ENCODE results near the gene TGFB2. TPM values are rescaled to one million over a fixed set of nuclear protein-coding genes. Genes with fewer than 3 reads are reported as not detected.

TGFB2 gene
- total and polyA plus RNA-seq, 4 donors = 0.21 to 0.75 (median 0.41) TPM

- TF ChIP-seq RXRA (IDR thresholded peaks at IDR 0.05) = no peak
- no peak for TF ChIP-seq REST (IDR thresholded peaks at IDR 0.05)
- no peak for TF ChIP-seq MAX (IDR thresholded peaks at IDR 0.05)
- TF ChIP-seq ATF3 (IDR thresholded peaks at IDR 0.05) = no peak
- TF ChIP-seq HNF4G (IDR thresholded peaks at IDR 0.05) = no peak
- no peak for TF ChIP-seq RAD21 (IDR thresholded peaks at IDR 0.05)
Observed at GRCh38 chr1:218298398-218298797, 46.7 kb upstream of the TGFB2 start (continued).

- no peak for DNase-seq (ENCODE audit: low spot score)
- H3K36me3 ChIP-seq (ENCODE audit: control insufficient read depth in 4 of 4, insufficient read depth in 3 of 4, low read depth in 1 of 4, low read length in 3 of 4) = peaks cover 0 to 6% (median 3%) of the 10 kb centered on the region in 4 donors
- no peak overlapping the region for H3K4me3 ChIP-seq (ENCODE audit: low read depth in 1 of 3, low read length in 3 of 3)
Observed at GRCh38 chr1:218299416-218299815, 45.7 kb upstream of the TGFB2 start.

GRCh38 chr1:218301217-218301616 lies 43.9 kb upstream of the TGFB2 start:
- Histone ChIP-seq H3K4me1 (ENCODE audit: control insufficient read depth in 4 of 4, insufficient read depth in 4 of 4, low read length in 3 of 4) (no peaks in the 10 kb centered on the region), H3K27me3 (ENCODE audit: control insufficient read depth in 4 of 4, insufficient read depth in 4 of 4, low read length in 3 of 4) (no peaks in the 10 kb centered on the region), H3K9ac (ENCODE audit: low read depth in 1 of 2, low read length in 2 of 2) (no peak overlapping the region), H3K4me3 (ENCODE audit: low read depth in 1 of 3, low read length in 3 of 3) (no peak overlapping the region), H3K9me3 (ENCODE audit: control insufficient read depth in 4 of 4, low read length in 3 of 4) (no peaks in the 10 kb centered on the region), H3K36me3 (ENCODE audit: control insufficient read depth in 4 of 4, insufficient read depth in 3 of 4, low read depth in 1 of 4, low read length in 3 of 4) (peaks cover 0 to 14% (median 4%) of the 10 kb centered on the region in 4 donors), H3K27ac (ENCODE audit: low read depth in 1 of 2, low read length in 2 of 2) (no peak overlapping the region)
- WGBS = 99% methylated on average over 1 of the region's 1 CpG
- no peak for DNase-seq (ENCODE audit: low spot score)
- TF ChIP-seq ZBTB33 (IDR thresholded peaks at IDR 0.05) = no peak
- TF ChIP-seq NR2F2 (IDR thresholded peaks at IDR 0.05) = no peak
- no peak for TF ChIP-seq CTCF (IDR thresholded peaks at IDR 0.05; ENCODE audit: low read depth, low read length, missing input control)
- TF ChIP-seq MAX (IDR thresholded peaks at IDR 0.05) = no peak
- TF ChIP-seq GABPA (IDR thresholded peaks at IDR 0.05 in 1 of 2, conservative IDR thresholded peaks at IDR 0.05 in 1 of 2) = no peak
- TF ChIP-seq SP1 (IDR thresholded peaks at IDR 0.05) = no peak
- no peak for TF ChIP-seq REST (IDR thresholded peaks at IDR 0.05)

More at GRCh38 chr1:218299416-218299815, 45.7 kb upstream of the TGFB2 start:
- H3K9me3 ChIP-seq (ENCODE audit: control insufficient read depth in 4 of 4, low read length in 3 of 4) = no peaks in the 10 kb centered on the region
- TF ChIP-seq HNF4A (conservative IDR thresholded peaks at IDR 0.05) (no peak), RAD21 (IDR thresholded peaks at IDR 0.05) (peak; percentile 36 to 67)
- 85% methylated on average over 2 of the region's 2 CpGs for WGBS
- H3K27me3 ChIP-seq (ENCODE audit: control insufficient read depth in 4 of 4, insufficient read depth in 4 of 4, low read length in 3 of 4) = no peaks in the 10 kb centered on the region
- H3K4me1 ChIP-seq (ENCODE audit: control insufficient read depth in 4 of 4, insufficient read depth in 4 of 4, low read length in 3 of 4) = no peaks in the 10 kb centered on the region
- no peak overlapping the region for H3K9ac ChIP-seq (ENCODE audit: low read depth in 1 of 2, low read length in 2 of 2)
- H3K27ac ChIP-seq (ENCODE audit: low read depth in 1 of 2, low read length in 2 of 2) = no peak overlapping the region

All from liver (tissue), 9 donors.